ENCODE measurements around the gene CALCOCO1.
A peak's percentile ranks its signal among the peaks of the same experiment; 100 is the strongest.

Gene CALCOCO1

GRCh38 chr12:53747095-53747494 lies 19.8 kb upstream of the CALCOCO1 start:
- H3K4me3 ChIP-seq (ENCODE audit: control insufficient read depth, low read depth, low read length) = no peak overlapping the region
- no peak for TF ChIP-seq CTCF (conservative IDR thresholded peaks at IDR 0.05; ENCODE audit: control insufficient read depth, insufficient read depth, low read depth, low read length)
- no peak for DNase-seq (ENCODE audit: low read depth)

GRCh38 chr12:53746592-53747092 lies 19.4 kb upstream of the CALCOCO1 start:
- H3K4me3 ChIP-seq (ENCODE audit: control insufficient read depth, low read depth, low read length) = no peak overlapping the region
- peak; percentile 99 for TF ChIP-seq CTCF (conservative IDR thresholded peaks at IDR 0.05; ENCODE audit: control insufficient read depth, insufficient read depth, low read depth, low read length)
- DNase-seq (ENCODE audit: low read depth) = peak; percentile 86

- no peak for DNase-seq (ENCODE audit: low read depth)
- no peak for TF ChIP-seq CTCF (conservative IDR thresholded peaks at IDR 0.05; ENCODE audit: control insufficient read depth, insufficient read depth, low read depth, low read length)
- no peak overlapping the region for H3K4me3 ChIP-seq (ENCODE audit: control insufficient read depth, low read depth, low read length)
These were observed 17.5 kb upstream of the CALCOCO1 start for GRCh38 chr12:53744751-53745150.

GRCh38 chr12:53744130-53744441 lies 16.8 kb upstream of the CALCOCO1 start:
- TF ChIP-seq CTCF (conservative IDR thresholded peaks at IDR 0.05; ENCODE audit: control insufficient read depth, insufficient read depth, low read depth, low read length) = no peak
- DNase-seq (ENCODE audit: low read depth) = no peak
- H3K4me3 ChIP-seq (ENCODE audit: control insufficient read depth, low read depth, low read length) = no peak overlapping the region

- TF ChIP-seq CTCF (conservative IDR thresholded peaks at IDR 0.05; ENCODE audit: control insufficient read depth, insufficient read depth, low read depth, low read length) = peak; percentile 92
- DNase-seq (ENCODE audit: low read depth) = peak; percentile 54
- no peak overlapping the region for H3K4me3 ChIP-seq (ENCODE audit: control insufficient read depth, low read depth, low read length)
These were observed 16.2 kb upstream of the CALCOCO1 start for GRCh38 chr12:53743266-53744129.

- no peak for TF ChIP-seq CTCF (conservative IDR thresholded peaks at IDR 0.05; ENCODE audit: control insufficient read depth, insufficient read depth, low read depth, low read length)
- H3K4me3 ChIP-seq (ENCODE audit: control insufficient read depth, low read depth, low read length) = no peak overlapping the region
- no peak for DNase-seq (ENCODE audit: low read depth)
These were observed 12.9 kb upstream of the CALCOCO1 start for GRCh38 chr12:53740130-53740491.

All from fibroblast of mammary gland (primary cell).